Stimulated activated CD8-positive, alpha-beta memory T cell treated with anti-CD3 and anti-CD28 coated beads, Interleukin-12 subunit alpha, Interleukin-12 subunit beta, amount 100 ng/mL, for 24 hours (primary cell): ENCODE data around the gene TRPV5.

Source experiments
- DNase-seq: peaks from one replicate; pipeline ENCODE4 v3.0.0-alpha.2; 2020; ENCODE audit errors: extremely low read depth

TRPV5 gene

DNA sequence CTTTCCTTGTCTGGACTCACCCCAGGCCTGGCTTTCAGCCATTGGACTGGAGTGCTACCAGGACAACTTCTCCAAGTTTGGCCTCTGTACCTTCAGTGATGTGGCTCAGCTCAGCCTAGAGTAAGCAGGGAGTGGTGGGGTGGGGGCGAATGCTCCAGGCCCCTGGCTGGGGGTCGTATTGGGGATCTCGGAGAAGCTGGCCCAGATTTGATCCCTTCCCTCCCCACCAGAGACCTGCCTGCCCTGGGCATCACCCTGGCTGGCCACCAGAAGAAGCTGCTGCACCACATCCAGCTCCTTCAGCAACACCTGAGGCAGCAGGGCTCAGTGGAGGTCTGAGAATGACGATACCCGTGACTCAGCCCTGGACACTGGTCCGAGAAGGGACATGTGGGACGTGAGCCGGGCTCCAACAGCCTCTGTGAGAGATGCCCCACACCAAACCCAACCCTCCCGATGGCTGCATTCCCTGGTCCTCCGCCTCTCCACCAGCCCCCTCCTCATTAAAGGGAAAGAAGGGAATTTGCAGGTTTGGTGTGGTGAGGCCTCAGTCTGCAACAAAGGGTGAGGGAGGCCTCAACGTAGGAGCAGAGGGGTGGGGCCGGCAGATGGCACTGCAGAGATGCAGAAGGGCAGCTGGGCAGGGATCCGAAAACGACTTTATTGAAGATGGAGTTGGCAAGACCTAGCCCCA is 62.8 kb downstream of the TRPV5 start:
- no peak for DNase-seq

DNA sequence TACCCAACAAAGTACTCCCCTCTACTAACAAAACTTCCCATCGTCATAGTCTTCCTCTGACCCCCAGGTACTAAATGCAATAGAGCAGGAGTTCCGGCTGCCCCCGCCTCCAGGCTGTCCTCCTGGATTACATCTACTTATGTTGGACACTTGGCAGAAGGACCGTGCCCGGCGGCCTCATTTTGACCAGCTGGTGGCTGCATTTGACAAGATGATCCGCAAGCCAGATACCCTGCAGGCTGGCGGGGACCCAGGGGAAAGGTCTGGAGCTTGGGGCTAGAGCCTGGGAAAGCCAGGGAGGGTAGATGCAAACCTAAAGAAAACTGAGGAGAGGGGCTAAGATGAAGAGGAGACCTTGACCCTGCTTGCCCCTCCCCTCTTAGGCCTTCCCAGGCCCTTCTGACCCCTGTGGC is 63.4 kb downstream of the TRPV5 start:
- DNase-seq = no peak

DNA sequence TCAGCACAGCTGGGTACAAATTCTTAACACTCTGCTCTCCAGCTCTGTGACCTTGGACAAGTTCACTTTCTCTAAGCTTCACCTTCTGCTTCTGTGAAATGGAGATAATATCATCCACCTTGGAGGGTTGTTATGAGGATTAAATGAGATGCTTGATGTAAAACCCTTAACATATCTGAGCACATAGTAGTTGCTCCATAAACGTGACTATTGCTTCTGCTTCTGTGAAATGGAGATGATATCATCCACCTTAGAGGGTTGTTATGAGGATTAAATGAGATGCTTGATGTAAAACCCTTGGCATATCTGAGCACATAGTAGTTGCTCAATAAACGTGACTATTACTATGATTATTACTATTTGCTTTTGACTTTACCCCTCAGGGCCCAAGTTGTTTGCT is 64.1 kb downstream of the TRPV5 start:
- no peak for DNase-seq

DNA sequence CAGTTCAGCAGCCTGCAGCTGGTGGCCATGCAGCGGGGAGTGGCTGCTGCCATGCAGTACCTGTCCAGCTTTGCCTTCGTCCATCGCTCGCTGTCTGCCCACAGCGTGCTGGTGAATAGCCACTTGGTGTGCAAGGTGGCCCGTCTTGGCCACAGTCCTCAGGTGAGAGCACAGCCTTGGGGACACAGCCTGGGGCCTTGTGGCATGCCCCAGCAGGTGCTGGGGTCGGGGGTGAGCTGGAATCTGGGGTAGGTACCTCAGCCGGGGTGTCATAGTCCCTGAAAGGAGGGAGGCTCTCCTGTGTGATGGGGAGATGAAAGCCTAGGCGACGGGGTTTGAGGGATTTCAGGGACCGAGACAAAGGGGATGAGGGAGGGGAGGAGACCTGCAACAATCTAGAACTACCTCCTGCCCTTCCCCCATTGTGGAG is 64.5 kb downstream of the TRPV5 start:
- DNase-seq = no peak

DNA sequence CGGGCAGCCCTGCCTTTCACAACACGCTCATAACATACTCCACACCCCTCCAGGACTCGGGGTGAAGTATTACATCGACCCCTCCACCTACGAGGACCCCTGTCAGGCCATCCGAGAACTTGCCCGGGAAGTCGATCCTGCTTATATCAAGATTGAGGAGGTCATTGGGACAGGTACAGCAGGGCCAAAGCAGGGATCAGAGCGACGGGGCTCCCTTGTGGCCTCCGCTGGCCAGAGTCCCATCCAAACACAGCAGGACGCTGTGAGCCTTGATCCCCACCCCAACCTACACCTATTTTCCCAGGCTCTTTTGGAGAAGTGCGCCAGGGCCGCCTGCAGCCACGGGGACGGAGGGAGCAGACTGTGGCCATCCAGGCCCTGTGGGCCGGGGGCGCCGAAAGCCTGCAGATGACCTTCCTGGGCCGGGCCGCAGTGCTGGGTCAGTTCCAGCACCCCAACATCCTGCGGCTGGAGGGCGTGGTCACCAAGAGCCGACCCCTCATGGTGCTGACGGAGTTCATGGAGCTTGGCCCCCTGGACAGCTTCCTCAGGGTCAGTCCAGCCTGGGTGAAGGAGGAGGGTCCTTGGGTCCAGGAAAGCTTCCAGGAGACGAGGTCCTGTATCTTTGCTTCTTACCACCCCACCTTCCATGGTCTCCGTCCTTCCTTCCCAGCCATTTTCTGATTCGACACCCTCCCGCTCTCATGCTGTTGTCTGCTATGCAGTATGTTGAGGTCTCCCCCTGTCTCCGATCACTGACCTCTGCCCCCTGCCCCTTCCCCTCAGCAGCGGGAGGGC is 65.2 kb downstream of the TRPV5 start:
- no peak for DNase-seq

DNA sequence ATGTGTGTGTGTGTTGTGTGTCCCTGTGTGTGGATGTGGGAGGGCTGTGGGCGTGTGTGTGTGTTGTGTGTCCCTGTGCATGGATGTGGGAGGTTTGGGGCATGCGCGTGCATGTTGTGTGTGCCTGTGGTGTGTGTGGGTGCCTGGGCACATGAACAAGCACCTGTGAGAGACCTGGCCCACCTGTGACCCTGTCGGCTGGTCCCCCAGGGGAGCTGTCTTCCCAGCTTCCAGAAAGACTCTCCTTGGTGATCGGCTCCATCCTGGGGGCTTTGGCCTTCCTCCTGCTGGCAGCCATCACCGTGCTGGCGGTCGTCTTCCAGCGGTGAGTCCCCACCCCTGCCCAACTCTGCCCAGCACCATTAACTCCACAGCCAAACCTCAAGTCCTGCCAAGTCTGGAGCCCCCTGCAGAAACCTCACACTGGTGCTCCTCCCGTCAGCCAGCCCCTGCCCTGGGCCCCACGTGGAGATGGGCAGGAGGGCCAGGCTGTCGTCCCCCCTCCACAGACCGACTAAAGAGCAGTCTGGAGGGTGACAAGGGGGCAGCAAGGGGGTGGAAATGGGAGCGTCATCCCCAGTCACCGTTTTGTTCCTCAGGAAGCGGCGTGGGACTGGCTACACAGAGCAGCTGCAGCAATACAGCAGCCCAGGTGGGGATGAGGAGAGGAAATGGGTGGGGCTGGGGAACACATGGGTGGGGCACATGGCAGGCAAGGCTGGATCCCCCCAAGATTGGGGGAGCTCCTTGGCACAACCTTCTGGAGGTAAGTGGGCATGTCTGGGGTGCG is 66.0 kb downstream of the TRPV5 start:
- DNase-seq = no peak

DNA sequence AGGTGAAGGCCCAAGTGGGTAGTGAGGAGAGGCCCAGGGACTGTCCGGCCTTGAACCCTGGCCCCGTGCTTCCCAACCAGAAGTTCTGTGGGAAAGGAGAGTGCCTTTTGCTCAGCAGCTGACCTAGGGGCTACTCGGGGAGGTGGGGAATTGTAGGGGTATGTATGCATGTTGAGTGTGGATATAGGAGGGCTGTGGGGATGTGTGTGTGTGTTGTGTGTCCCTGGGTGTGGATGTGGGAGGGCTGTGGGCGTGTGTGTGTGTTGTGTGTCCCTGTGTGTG is 66.5 kb downstream of the TRPV5 start:
- no peak for DNase-seq

DNA sequence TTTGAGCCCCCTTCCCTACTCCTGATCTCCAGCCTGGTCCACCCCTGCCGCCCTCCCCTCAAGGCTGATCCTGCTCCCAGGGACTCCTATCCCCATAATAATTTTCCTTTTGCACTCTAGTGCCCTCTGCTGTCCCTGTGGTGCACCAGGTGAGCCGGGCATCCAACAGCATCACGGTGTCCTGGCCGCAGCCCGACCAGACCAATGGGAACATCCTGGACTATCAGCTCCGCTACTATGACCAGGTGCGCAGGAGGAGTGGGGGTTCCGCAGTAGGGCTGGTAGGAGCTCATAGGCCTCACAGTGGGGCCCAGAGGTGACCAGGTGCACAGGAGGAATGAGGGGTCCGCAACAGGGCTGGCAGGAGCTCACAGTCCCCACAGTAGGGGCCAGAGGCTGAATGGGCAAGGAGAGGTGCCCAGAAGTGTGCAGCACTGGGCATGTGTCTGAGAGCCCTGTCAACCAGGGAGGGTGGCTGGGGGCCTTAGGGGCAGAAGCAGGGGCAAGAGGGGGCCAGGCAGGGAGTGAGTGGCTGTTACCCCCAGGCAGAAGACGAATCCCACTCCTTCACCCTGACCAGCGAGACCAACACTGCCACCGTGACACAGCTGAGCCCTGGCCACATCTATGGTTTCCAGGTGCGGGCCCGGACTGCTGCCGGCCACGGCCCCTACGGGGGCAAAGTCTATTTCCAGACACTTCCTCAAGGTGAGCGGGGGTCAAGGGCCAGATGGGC is 67.0 kb downstream of the TRPV5 start:
- DNase-seq = no peak

DNA sequence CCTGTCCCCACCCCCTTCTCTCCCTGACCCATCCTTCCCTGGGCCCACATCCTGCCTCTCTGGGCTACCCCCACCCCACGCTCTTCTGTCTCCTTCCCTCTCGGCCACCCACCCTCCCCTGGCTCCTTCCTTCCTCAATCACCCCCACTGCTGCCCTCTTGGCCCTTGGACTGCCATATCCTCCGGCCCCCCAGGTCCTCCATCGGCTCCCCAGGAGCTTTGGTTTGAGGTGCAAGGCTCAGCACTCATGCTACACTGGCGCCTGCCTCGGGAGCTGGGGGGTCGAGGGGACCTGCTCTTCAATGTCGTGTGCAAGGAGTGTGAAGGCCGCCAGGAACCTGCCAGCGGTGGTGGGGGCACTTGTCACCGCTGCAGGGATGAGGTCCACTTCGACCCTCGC is 67.8 kb downstream of the TRPV5 start:
- no peak for DNase-seq

DNA sequence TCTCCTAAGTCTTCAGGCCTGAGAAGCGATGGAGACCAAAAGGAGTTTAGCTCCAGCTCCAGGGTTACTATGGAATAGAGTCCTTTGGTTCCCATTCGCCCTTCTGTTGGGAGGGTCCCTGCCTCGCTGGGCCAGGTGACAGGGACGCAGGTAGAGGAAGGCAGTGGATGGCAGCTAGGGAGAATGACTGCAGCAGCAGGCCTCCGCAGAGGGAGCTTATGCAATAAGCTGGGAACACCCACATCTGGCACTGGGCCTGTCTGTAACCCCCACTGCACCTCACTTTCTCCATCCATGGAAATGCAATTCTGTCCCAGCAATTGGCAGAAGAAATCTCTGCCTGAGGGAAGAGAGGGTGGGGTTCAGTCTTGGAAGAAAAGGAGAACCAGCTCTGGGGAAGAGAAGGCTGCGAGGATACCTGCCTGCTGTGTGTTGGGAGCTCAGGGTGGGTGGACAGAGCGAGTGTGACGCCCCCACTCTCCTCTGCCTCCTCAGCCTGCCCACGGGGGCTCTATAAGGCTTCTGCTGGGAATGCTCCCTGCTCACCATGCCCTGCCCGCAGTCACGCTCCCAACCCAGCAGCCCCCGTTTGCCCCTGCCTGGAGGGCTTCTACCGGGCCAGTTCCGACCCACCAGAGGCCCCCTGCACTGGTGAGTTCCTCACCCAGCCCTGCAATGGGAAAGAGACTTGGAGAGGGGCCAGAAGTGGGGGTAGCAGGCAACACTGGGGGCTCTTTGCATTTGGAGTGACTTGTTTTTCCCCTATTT is 68.4 kb downstream of the TRPV5 start:
- DNase-seq = no peak

DNA sequence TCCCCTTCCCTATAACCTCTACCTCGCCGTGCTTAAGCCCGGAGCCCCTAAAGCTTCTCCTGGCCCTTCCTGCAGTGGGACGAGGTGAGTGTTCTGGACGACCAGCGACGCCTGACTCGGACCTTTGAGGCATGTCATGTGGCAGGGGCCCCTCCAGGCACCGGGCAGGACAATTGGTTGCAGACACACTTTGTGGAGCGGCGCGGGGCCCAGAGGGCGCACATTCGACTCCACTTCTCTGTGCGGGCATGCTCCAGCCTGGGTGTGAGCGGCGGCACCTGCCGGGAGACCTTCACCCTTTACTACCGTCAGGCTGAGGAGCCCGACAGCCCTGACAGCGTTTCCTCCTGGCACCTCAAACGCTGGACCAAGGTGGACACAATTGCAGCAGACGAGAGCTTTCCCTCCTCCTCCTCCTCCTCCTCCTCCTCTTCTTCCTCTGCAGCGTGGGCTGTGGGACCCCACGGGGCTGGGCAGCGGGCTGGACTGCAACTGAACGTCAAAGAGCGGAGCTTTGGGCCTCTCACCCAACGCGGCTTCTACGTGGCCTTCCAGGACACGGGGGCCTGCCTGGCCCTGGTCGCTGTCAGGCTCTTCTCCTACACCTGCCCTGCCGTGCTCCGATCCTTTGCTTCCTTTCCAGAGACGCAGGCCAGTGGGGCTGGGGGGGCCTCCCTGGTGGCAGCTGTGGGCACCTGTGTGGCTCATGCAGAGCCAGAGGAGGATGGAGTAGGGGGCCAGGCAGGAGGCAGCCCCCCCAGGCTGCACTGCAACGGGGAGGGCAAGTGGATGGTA is 69.5 kb downstream of the TRPV5 start:
- no peak for DNase-seq

DNA sequence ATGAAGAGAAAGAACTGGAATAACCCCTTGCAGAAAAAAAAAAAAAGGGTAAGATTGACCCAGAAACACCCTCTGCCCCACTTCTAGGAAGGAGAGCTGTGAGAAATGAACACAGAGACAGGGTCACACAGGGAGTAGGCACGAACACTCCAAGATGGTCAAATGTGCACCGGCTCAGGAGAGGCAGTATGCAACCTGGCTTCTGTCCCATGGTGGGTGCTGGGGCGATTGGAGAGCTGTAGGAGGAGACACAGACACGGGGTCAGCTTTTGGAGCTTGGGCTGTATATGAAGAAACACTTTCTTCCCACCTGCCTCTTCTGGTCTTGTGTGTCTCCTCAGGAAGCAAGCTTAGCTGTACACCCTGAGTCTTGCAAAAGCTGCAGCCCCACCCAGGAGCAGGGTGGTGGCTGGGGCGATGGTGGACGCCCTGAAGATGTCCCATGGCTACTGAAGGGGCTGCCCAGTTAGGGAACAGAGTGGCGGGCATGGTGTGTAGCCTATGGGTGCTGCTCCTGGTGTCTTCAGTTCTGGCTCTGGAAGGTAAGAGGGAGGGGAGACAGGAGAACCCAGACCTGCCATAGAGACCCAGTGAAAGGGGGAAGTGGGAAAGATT is 70.7 kb downstream of the TRPV5 start:
- DNase-seq = no peak

DNA sequence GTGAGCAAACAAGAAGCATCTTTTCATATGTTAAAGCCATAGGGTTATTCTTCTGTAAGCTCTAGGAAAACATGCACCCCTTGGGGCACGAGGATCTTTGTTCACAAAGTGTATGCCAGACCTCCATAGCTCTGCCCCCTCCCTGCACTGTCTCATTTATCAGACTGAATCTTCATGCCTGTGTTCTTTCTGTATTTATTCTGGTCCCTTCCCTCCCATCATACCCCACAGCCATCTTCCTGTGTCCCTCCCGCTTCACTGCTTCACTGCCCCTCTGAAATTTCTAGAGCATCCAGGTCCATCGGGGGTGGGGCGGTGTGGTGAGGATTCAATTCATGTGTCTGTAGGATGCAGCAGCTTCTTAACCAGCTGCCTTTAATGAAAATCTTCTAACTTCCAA is 71.2 kb downstream of the TRPV5 start:
- no peak for DNase-seq

DNA sequence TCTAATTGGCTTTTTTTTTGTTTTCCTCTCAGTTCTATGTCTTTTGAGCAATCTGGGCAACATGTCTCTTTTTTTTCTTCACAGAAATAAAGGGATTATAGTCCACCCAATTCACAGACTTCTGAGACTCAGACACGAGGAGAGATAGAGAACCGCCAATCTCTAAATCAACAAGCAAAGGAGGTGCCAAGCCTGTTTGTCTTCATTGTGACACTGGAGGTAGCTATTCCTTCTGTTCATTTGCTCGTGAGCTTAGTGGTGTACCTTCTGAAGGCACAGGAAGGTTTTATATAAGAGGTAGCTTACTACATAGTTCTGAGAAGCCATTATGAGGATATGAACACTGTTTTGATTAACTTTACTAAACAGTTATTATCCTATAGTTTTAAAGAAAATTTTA is 72.6 kb downstream of the TRPV5 start:
- DNase-seq = no peak

DNA sequence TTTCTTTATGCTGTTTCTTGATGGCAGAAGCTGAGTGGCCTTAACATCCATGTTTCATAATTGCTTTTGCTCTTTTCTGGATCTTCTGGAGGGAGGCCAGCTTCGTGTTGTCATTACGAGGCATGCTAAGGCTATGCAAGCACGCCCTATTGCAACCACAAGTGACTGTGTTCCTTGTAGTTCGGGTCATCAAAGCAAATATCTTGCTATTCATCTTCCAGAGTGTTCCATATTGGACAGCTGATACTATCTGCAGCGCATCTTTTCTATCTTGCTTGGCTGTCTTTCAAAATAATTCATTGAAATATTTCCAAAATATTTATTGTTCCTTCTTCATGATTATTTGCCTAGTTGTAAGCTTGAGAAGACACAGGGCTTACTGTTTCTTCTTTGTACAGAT is 73.7 kb downstream of the TRPV5 start:
- no peak for DNase-seq

DNA sequence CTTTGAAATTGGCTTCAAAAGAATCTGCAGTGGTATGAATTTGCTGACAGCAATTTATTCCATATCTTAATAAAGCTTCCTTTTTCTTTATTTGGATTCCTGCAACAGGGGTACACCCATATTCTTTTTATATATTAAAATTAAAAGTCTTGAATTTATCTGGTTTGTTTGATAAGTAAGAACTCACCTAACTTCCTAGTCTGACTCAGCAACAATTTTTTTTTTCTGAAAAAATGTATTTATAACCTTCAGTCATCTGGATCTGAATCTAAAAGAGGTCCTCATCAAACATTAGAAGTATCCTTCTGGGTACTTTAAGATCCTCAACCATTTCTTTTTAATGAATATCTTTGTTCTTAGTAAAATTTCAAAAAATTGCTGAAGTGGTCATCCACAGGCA is 74.1 kb downstream of the TRPV5 start:
- no peak for DNase-seq
